ENCODE results near the gene WWTR1. TPM values are rescaled to one million over a fixed set of nuclear protein-coding genes. Genes with fewer than 3 reads are reported as not detected.

WWTR1 gene
- total and polyA plus RNA-seq, 2 of the 8 experiments (the other 6 are each of a cell fraction or from before 2014, with no cell fraction given), result 15.7 to 18.6 TPM

DNA sequence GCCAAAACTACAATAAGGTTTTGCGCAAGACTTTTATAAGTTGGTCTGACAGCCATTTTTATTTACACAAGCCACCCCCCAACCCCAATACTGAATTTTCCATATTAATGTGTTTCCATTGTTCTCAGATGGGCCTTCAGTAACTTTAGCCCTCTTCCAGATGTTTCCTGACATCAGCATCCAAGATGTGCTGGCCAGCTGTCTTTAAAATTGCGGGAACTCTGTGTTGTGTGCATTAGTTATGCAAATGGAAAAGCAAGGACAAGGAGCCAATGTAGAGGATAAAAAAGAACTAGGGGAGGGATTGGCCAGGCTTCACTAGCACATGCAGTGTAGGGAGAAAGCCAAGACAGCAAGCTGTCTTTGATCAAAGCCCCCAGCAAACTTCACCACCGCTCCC is 49.1 kb upstream of the WWTR1 start:
- Histone ChIP-seq H3K79me1 (ENCODE audit: low read depth, low read length) (no peaks in the 10 kb centered on the region), H3K23me2 (ENCODE audit: low read depth, low read length) (no peaks in the 10 kb centered on the region), H4K8ac (ENCODE audit: extremely low read depth, insufficient read depth, low read length) (no peak overlapping the region), H3K9me3 (ENCODE audit: insufficient read depth in 2 of 2, low read depth in 1 of 2, low read length in 1 of 2) (no peaks in the 10 kb centered on the region), H4K20me1 (replicated peaks in 1 of 2; ENCODE audit: control insufficient read depth in 1 of 2, insufficient read depth in 2 of 2, low read length in 2 of 2) (no peaks in the 10 kb centered on the region), H2BK120ac (replicated peaks; ENCODE audit: low read depth, low read length) (no peak overlapping the region), H3K56ac (replicated peaks; ENCODE audit: insufficient read length, low read depth, low read length) (no peak overlapping the region), H3K4me3 (ENCODE audit: extremely low read depth in 1 of 4, insufficient read depth in 2 of 4, low read depth in 3 of 4, low read length in 4 of 4) (no peak overlapping the region), H3K36me3 (ENCODE audit: control insufficient read depth in 2 of 4, insufficient read depth in 4 of 4, low read length in 3 of 4) (no peaks in the 10 kb centered on the region), H3K18ac (ENCODE audit: extremely low read depth, low read length) (no peak overlapping the region), H2BK20ac (ENCODE audit: low read length) (no peak overlapping the region), H2AFZ (ENCODE audit: low read length) (no peak overlapping the region), H4K91ac (replicated peaks; ENCODE audit: insufficient read length, low read length) (no peak overlapping the region), H2BK5ac (ENCODE audit: low read depth, low read length) (no peak overlapping the region), H3K4me1 (replicated peaks in 1 of 4; ENCODE audit: control insufficient read depth in 3 of 4, insufficient read depth in 4 of 4, low read length in 3 of 4) (peaks cover 0 to 5% (median 2%) of the 10 kb centered on the region in 4 experiments; a peak in 3 of 7 replicates), H2AK5ac (ENCODE audit: low read depth, low read length) (no peak overlapping the region), H3K27me3 (replicated peaks in 1 of 4; ENCODE audit: control insufficient read depth in 3 of 4, extremely low read depth in 1 of 4, insufficient read depth in 3 of 4, low read length in 3 of 4) (no peaks in the 10 kb centered on the region), H3K79me2 (ENCODE audit: control insufficient read depth in 1 of 2, insufficient read depth in 2 of 2, low read length in 2 of 2) (no peaks in the 10 kb centered on the region), H3K23ac (ENCODE audit: insufficient read length) (no peak overlapping the region), H3K4me2 (ENCODE audit: insufficient read depth in 1 of 2, low read depth in 2 of 2, low read length in 2 of 2) (no peak overlapping the region; a peak in 1 of 4 replicates), H2BK15ac (ENCODE audit: low read length) (no peak overlapping the region), H3K9ac (replicated peaks in 1 of 4; ENCODE audit: extremely low read depth in 1 of 4, low read depth in 3 of 4, low read length in 3 of 4) (no peak overlapping the region), H2BK12ac (ENCODE audit: low read depth, low read length) (no peak overlapping the region), H3K4ac (replicated peaks; ENCODE audit: insufficient read length, low read depth, low read length) (no peak overlapping the region), H3K14ac (ENCODE audit: insufficient read length) (no peak overlapping the region), H4K5ac (ENCODE audit: insufficient read length, low read depth, low read length) (no peak overlapping the region), H3K27ac (ENCODE audit: low read depth, low read length) (no peak overlapping the region)
- no peak for FAIRE-seq
- no peak for DNase-seq (ENCODE audit: low read depth in 1 of 2, low spot score in 2 of 2)
- 72% methylated on average over 3 of the region's 3 CpGs; no CpG with 5 or more reads in 1 of the 2 experiments for WGBS, 2 experiments (ENCODE audit: extremely low coverage in 1 of 2, insufficient coverage in 1 of 2, insufficient read length in 1 of 2, insufficient replicate concordance in 2 of 2, low coverage in 1 of 2, low lambda C conversion rate in 2 of 2, missing lambda C conversion rate in 1 of 2)
- POLR2A ChIA-PET (ENCODE audit: partially characterized antibody), result interaction anchor here (1.3 kb wide), 1 partner anchor 49 kb away, joined by 3 read pairs; the partner anchor contains the start of gene WWTR1
- CTCF ChIA-PET (ENCODE audit: partially characterized antibody), result interaction anchor here (0.6 to 2.3 kb wide), 5 partner anchors 18 to 213 kb away, joined by 3 to 5 read pairs (median 3); no protein-coding TSS in a partner anchor
- TF ChIP-seq TCF12 (IDR thresholded peaks at IDR 0.05; ENCODE audit: low read depth, low read length), result 0 out of 2 replicates have a peak, but pooled peaks have one; percentile 30
- TF ChIP-seq, protein P1, sequence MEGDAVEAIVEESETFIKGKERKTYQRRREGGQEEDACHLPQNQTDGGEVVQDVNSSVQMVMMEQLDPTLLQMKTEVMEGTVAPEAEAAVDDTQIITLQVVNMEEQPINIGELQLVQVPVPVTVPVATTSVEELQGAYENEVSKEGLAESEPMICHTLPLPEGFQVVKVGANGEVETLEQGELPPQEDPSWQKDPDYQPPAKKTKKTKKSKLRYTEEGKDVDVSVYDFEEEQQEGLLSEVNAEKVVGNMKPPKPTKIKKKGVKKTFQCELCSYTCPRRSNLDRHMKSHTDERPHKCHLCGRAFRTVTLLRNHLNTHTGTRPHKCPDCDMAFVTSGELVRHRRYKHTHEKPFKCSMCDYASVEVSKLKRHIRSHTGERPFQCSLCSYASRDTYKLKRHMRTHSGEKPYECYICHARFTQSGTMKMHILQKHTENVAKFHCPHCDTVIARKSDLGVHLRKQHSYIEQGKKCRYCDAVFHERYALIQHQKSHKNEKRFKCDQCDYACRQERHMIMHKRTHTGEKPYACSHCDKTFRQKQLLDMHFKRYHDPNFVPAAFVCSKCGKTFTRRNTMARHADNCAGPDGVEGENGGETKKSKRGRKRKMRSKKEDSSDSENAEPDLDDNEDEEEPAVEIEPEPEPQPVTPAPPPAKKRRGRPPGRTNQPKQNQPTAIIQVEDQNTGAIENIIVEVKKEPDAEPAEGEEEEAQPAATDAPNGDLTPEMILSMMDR (IDR thresholded peaks at IDR 0.05; ENCODE audit: control extremely low read depth in 1 of 3, insufficient read depth in 1 of 3, low read depth in 1 of 3, low read length in 3 of 3), result no peak
